NT2/D1 (cell line): ENCODE results near the gene PANK2.

ENCODE experiments used
- SUZ12 ChIP-seq: IDR thresholded peaks from 2 replicates; pipeline ENCODE4 v1.6.1; 2011; ENCODE audit not compliant: insufficient read length, insufficient read depth; ENCODE audit errors: extremely low read depth
- YY1 ChIP-seq: IDR thresholded peaks from 2 replicates; pipeline ENCODE4 v1.6.1; 2011; ENCODE audit not compliant: insufficient read length, insufficient read depth
- ZNF274 ChIP-seq: IDR thresholded peaks from 2 replicates; pipeline ENCODE4 v1.6.1; 2011; ENCODE audit warnings: mild to moderate bottlenecking, low read depth, low read length

- TF ChIP-seq ZNF274 (no peak), YY1 (no peak), SUZ12 (no peak)
Measured at GRCh38 chr20:3966571-3966970, 77.4 kb downstream of the PANK2 start.
